B cell (primary cell): ENCODE results near the gene GPC5. TPM values are rescaled to one million over a fixed set of nuclear protein-coding genes. Genes with fewer than 3 reads are reported as not detected.

Source experiments
- ATAC-seq: fragments of 200-7000 bp; cut with Tn5 transposase; one replicate; pipeline ENCODE4 v1.10.0; 2021; ENCODE audit warnings: low read depth, mild to moderate bottlenecking, moderate number of reproducible peaks, moderate library complexity
- CTCF ChIA-PET: fragments of 350-600 bp; sonication (Branson Sonifier 250); formaldehyde crosslinking; loops from one replicate; lab custom pipeline; 2021; ENCODE audit warnings: antibody characterized with exemption, inconsistent platforms; lab: Charles Lee
- POLR2A ChIA-PET: fragments of 350-600 bp; sonication (Branson Sonifier 250); formaldehyde crosslinking; loops from one replicate; lab custom pipeline; 2021; ENCODE audit warnings: antibody characterized with exemption; lab: Charles Lee
- DNase-seq: peaks from one replicate; pipeline ENCODE4 v3.0.0; 2013
- H2AFZ ChIP-seq: 2 replicates; pipeline ENCODE4 v1.6.1; 2012; ENCODE audit warnings: mild to moderate bottlenecking, low read depth, low read length; ENCODE audit not compliant: insufficient read depth, poor library complexity, severe bottlenecking
- H3K27ac ChIP-seq, 2 donors: 1 replicate in 1 of 2; 2 replicates in 1 of 2; pipeline ENCODE4 v1.5.1; 2012 to 2013; ENCODE audit warnings: low read length in 2 of 2, mild to moderate bottlenecking in 2 of 2, moderate library complexity in 1 of 2
- H3K27me3 ChIP-seq, 4 experiments: fragments of 200-600 bp in 1 of 4; sonication (generic) in 1 of 4; replicated peaks in 1 of 4; 1 replicate in 2 of 4; 2 replicates in 2 of 4; pipeline versions ENCODE4 v1.6.1 to v1.7.0; 2013 to 2016; ENCODE audit warnings: low read length in 3 of 4, mild to moderate bottlenecking in 2 of 4, mixed read lengths in 1 of 4, moderate library complexity in 1 of 4; ENCODE audit not compliant: insufficient read depth in 4 of 4, control insufficient read depth in 3 of 4; ENCODE audit errors: control extremely low read depth in 1 of 4
- H3K36me3 ChIP-seq, 2 experiments: replicated peaks in 1 of 2; 1 replicate in 1 of 2; 2 replicates in 1 of 2; pipeline versions ENCODE4 v1.6.1 to v1.7.1; 2013; ENCODE audit warnings: low read length in 1 of 2; ENCODE audit not compliant: insufficient read depth in 2 of 2, control insufficient read depth in 1 of 2; ENCODE audit errors: control extremely low read depth in 1 of 2, extremely low read depth in 1 of 2
- H3K4me1 ChIP-seq, 2 donors: fragments of 200-600 bp in 1 of 2; sonication (generic) in 1 of 2; 1 replicate in 1 of 2; 2 replicates in 1 of 2; pipeline versions ENCODE4 v1.5.1 to v1.6.1; 2013 to 2017; ENCODE audit warnings: low read length in 2 of 2; ENCODE audit not compliant: control insufficient read depth in 2 of 2, insufficient read depth in 2 of 2
- H3K4me2 ChIP-seq: replicated peaks from 2 replicates; pipeline ENCODE3; 2012; ENCODE audit warnings: mild to moderate bottlenecking, low read depth, low read length; ENCODE audit not compliant: poor library complexity, severe bottlenecking
- H3K4me3 ChIP-seq, 5 experiments: fragments of 200-600 bp in 1 of 5; sonication (generic) in 1 of 5; 1 replicate in 3 of 5; 2 replicates in 2 of 5; pipeline versions ENCODE4 v1.5.1 to v1.7.0; 2011 to 2016; ENCODE audit warnings: low read length in 4 of 5, mild to moderate bottlenecking in 4 of 5, low read depth in 2 of 5, control low read depth in 1 of 5, moderate library complexity in 1 of 5; ENCODE audit not compliant: insufficient read depth in 1 of 5; ENCODE audit errors: control extremely low read depth in 1 of 5, extremely low read depth in 1 of 5
- H3K79me2 ChIP-seq: fragments of 200-600 bp; sonication (generic); one replicate; pipeline ENCODE4 v1.6.0; 2016; ENCODE audit warnings: low read length; ENCODE audit not compliant: control insufficient read depth, insufficient read depth
- H3K9ac ChIP-seq: fragments of 200-600 bp; sonication (generic); 2 replicates; pipeline ENCODE4 v1.6.1; 2017; ENCODE audit warnings: mild to moderate bottlenecking, low read length, moderate library complexity
- H3K9me3 ChIP-seq, 3 donors: one replicate each; pipeline versions ENCODE4 v1.6.1 to v1.7.1; 2013; ENCODE audit warnings: low read length in 2 of 3; ENCODE audit not compliant: control insufficient read depth in 2 of 3, insufficient read depth in 1 of 3; ENCODE audit errors: control extremely low read depth in 1 of 3
- H4K20me1 ChIP-seq: 2 replicates; pipeline ENCODE4 v1.6.0; 2012; ENCODE audit warnings: mild to moderate bottlenecking, low read length; ENCODE audit not compliant: insufficient read depth, control insufficient read depth, poor library complexity, severe bottlenecking
- H3K27ac Mint-ChIP-seq: one replicate; pipeline ENCODE4 v1.8.0; 2021; ENCODE audit warnings: mixed read lengths
- H3K27me3 Mint-ChIP-seq: one replicate; pipeline ENCODE4 v1.8.0; 2021; ENCODE audit warnings: mixed read lengths
- H3K4me1 Mint-ChIP-seq: one replicate; pipeline ENCODE4 v1.8.0; 2021; ENCODE audit warnings: mixed read lengths
- H3K4me3 Mint-ChIP-seq: one replicate; pipeline ENCODE4 v1.8.0; 2021; ENCODE audit warnings: mixed read lengths
- H3K9me3 Mint-ChIP-seq: one replicate; pipeline ENCODE4 v1.8.0; 2022; ENCODE audit warnings: mixed read lengths; ENCODE audit not compliant: insufficient read depth
- EZH2 ChIP-seq: IDR thresholded peaks from 2 replicates; pipeline ENCODE4 v1.6.1; 2012; ENCODE audit warnings: borderline replicate concordance, low read depth, mild to moderate bottlenecking, moderate library complexity, low read length; ENCODE audit not compliant: insufficient read depth, poor library complexity, severe bottlenecking
- WGBS: methylation state at CpG from one replicate; pipeline ENCODE4 v1.1.5; 2013; ENCODE audit warnings: missing lambda C conversion rate; ENCODE audit not compliant: insufficient coverage; 5-methylcytosine and 5-hydroxymethylcytosine counted together
- intact Hi-C: fragments of 100-400 bp; cut with micrococcal nuclease; formaldehyde crosslinking; loops from one replicate; pipeline ENCODE4 v1.10.0; 2022
- polyA plus RNA-seq: library from polyadenylated mRNA; depleted of rRNA; stranded (reverse); fragments of >200 nt; gene quantifications from 2 replicates; pipeline ENCODE4 v1.2.3, GENCODE V29; 2012
- total RNA-seq, 2 donors: library from RNA; stranded (reverse); fragments of 120-200 nt in 1 of 2; gene quantifications; 1 replicate in 1 of 2; 2 replicates in 1 of 2; pipeline versions ENCODE4 v1.2.3 to v1.2.4, GENCODE V29; 2013 to 2022
- TF ChIP-seq, protein P1 (sequence below): fragments of 200-600 bp; IDR thresholded peaks from one replicate; pipeline ENCODE4 v1.8.0; 2022; ENCODE audit warnings: antibody characterized with exemption, mild to moderate bottlenecking

Gene GPC5
- total and polyA plus RNA-seq, 2 donors (not counting 1 experiment from before 2014, with no cell fraction given) = 0.15 to 0.30 TPM

DNA sequence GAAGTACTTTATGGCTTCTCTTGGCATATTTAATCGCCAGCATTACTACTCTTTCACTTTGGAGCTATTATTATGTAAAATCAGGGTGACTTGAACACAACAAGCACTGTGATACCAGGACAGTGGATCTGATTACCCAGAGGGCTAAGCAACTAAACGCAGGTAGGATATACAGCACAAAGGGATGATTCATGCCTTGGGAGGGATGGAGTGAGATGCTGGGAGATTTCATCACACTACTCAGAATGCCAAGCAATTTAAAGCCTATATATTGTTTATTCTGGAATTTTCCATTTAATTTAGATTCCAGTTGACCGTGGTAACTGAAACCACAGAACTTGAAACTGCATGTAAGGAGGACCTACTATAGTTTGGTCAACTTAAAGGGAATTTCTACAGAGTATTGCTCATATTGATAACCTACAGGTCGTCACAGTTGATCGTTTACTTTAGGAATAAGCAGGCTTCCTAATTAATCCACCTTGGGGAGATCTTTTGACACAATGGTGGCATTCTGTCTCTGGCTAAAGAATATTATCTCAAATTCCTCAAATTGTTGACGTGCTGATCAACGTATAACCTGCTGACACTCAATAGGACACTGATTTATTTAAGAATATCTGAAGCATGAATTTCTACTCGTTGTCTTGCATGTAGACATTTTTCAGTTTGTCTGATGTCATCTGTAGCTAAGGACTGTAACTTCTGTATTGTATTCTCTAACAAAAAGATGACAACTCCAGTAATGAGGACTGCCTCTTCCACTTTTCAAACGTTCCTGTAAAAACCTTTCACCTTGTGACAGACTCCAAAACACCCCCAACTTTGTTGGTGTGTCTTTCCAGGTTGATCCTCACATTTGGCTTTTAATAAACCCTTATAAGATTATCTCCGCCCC, 254.2 kb downstream of the GPC5 start:
- no peak overlapping the region for H3K27ac Mint-ChIP-seq
- Histone ChIP-seq H3K4me3 (no peak overlapping the region), H3K9ac (no peak overlapping the region), H3K36me3 (no peaks in the 10 kb centered on the region), H3K4me2 (no peak overlapping the region), H3K79me2 (no peaks in the 10 kb centered on the region), H2AFZ (no peak overlapping the region), H4K20me1 (no peaks in the 10 kb centered on the region), H3K4me1 (no peaks in the 10 kb centered on the region), H3K9me3 (no peaks in the 10 kb centered on the region), H3K27ac (no peak overlapping the region), H3K27me3 (no peaks in the 10 kb centered on the region)
- POLR2A ChIA-PET = no interaction called here
- no peaks in the 10 kb centered on the region for H3K4me1 Mint-ChIP-seq
- TF ChIP-seq EZH2 = no peak
- TF ChIP-seq, protein P1, sequence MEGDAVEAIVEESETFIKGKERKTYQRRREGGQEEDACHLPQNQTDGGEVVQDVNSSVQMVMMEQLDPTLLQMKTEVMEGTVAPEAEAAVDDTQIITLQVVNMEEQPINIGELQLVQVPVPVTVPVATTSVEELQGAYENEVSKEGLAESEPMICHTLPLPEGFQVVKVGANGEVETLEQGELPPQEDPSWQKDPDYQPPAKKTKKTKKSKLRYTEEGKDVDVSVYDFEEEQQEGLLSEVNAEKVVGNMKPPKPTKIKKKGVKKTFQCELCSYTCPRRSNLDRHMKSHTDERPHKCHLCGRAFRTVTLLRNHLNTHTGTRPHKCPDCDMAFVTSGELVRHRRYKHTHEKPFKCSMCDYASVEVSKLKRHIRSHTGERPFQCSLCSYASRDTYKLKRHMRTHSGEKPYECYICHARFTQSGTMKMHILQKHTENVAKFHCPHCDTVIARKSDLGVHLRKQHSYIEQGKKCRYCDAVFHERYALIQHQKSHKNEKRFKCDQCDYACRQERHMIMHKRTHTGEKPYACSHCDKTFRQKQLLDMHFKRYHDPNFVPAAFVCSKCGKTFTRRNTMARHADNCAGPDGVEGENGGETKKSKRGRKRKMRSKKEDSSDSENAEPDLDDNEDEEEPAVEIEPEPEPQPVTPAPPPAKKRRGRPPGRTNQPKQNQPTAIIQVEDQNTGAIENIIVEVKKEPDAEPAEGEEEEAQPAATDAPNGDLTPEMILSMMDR = no peak
- 60% methylated on average over 1 of the region's 10 CpGs for WGBS
- no peaks in the 10 kb centered on the region for H3K9me3 Mint-ChIP-seq
- no peaks in the 10 kb centered on the region for H3K27me3 Mint-ChIP-seq
- intact Hi-C loops = no loop called here
- CTCF ChIA-PET = no interaction called here
- no peak overlapping the region for H3K4me3 Mint-ChIP-seq
- no peak for ATAC-seq
- DNase-seq = no peak

DNA sequence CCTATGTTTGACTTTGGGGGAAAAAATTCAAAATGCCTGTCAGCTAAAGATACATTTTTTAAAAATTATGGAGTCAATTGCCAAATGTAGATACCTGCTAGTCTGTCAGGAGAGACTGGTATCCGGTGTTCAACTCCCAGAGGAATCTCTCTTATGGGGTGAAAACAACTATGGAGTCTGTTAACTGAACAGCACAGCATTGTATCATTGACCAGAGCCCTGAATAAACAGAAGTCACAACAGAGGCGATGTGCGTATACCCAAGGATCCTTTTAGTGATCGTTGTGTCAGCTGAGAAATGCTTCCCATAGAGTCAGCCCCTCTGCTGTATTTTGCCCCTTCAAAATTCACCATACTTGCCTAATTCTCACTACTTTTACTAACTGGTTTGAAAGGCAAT, 257.3 kb downstream of the GPC5 start:
- Histone ChIP-seq H3K9me3 (no peaks in the 10 kb centered on the region), H3K4me2 (no peak overlapping the region), H3K4me3 (no peak overlapping the region), H2AFZ (no peak overlapping the region), H3K79me2 (no peaks in the 10 kb centered on the region), H3K27ac (no peak overlapping the region), H3K9ac (no peak overlapping the region), H3K27me3 (no peaks in the 10 kb centered on the region), H3K36me3 (no peaks in the 10 kb centered on the region), H4K20me1 (no peaks in the 10 kb centered on the region), H3K4me1 (no peaks in the 10 kb centered on the region)
- H3K27me3 Mint-ChIP-seq = no peaks in the 10 kb centered on the region
- POLR2A ChIA-PET = no interaction called here
- no peaks in the 10 kb centered on the region for H3K4me1 Mint-ChIP-seq
- ATAC-seq (no peak), DNase-seq (no peak)
- WGBS = 96% methylated on average over 3 of the region's 4 CpGs
- H3K9me3 Mint-ChIP-seq = no peaks in the 10 kb centered on the region
- intact Hi-C loops = no loop called here
- no peak overlapping the region for H3K27ac Mint-ChIP-seq
- CTCF ChIA-PET = no interaction called here
- H3K4me3 Mint-ChIP-seq = no peak overlapping the region
- TF ChIP-seq EZH2 = no peak
- TF ChIP-seq, protein P1 = no peak
